Prostate gland (tissue), 2 donors: ENCODE results near the gene STRIP1. TPM values are rescaled to one million over a fixed set of nuclear protein-coding genes. Genes with fewer than 3 reads are reported as not detected.

Source experiments
- DNase-seq: peaks from one replicate; pipeline ENCODE4 v3.0.0-alpha.2; 2019; ENCODE audit warnings: low spot score
- H3K27ac ChIP-seq, 2 donors: fragments of 200-600 bp; sonication (generic); 2 replicates each; pipeline ENCODE4 v1.5.1; 2017 to 2019
- H3K27me3 ChIP-seq: fragments of 200-600 bp; sonication (generic); replicated peaks from 2 replicates; pipeline ENCODE4 v1.5.1; 2019; ENCODE audit not compliant: insufficient read depth
- H3K36me3 ChIP-seq, 2 donors: fragments of 200-600 bp; sonication (generic); 1 replicate in 1 of 2; 2 replicates in 1 of 2; pipeline versions ENCODE4 v1.5.1 to v1.8.1; 2017 to 2019
- H3K4me1 ChIP-seq: fragments of 200-600 bp; sonication (generic); replicated peaks from 2 replicates; pipeline ENCODE4 v1.5.1; 2019
- H3K4me3 ChIP-seq, 2 donors: fragments of 200-600 bp; sonication (generic); 2 replicates each; pipeline ENCODE4 v1.5.1; 2017 to 2019
- H3K9me3 ChIP-seq: fragments of 200-600 bp; sonication (generic); 2 replicates; pipeline ENCODE4 v1.5.1; 2017
- CTCF ChIP-seq, 4 experiments: fragments of 200-600 bp in 2 of 4; fragments of 450-650 bp in 2 of 4; sonication (generic) in 2 of 4; IDR thresholded peaks; 1 replicate in 3 of 4; 2 replicates in 1 of 4; pipeline ENCODE4 v1.5.1; 2016 to 2019; ENCODE audit warnings: antibody characterized with exemption in 4 of 4, mild to moderate bottlenecking in 2 of 4, moderate library complexity in 2 of 4
- POLR2A ChIP-seq: fragments of 450-650 bp; IDR thresholded peaks from one replicate; pipeline ENCODE4 v1.6.1; 2016; ENCODE audit warnings: antibody characterized with exemption, mild to moderate bottlenecking
- POLR2AphosphoS5 ChIP-seq: sonication (generic); formaldehyde crosslinking; IDR thresholded peaks from one replicate; pipeline ENCODE4 v1.6.1; 2017; ENCODE audit warnings: antibody characterized with exemption
- WGBS: methylation state at CpG from one replicate; pipeline ENCODE4 v1.1.5; 2018; 5-methylcytosine and 5-hydroxymethylcytosine counted together
- intact Hi-C: fragments of 100-400 bp; cut with DNase I; formaldehyde crosslinking; loops from one replicate; pipeline ENCODE4 v1.14.2; 2022
- total RNA-seq, 2 donors: library from RNA; depleted of rRNA; stranded (reverse); fragments of >200 nt; gene quantifications; one replicate each; pipeline ENCODE4 v1.1.0, GENCODE V29; 2016

The STRIP1 gene
- total RNA-seq, 2 donors from 2014 or later = 36.8 to 73.2 TPM

- no peak for TF ChIP-seq POLR2A
- no peaks in the 10 kb centered on the region for H3K36me3 ChIP-seq
- intact Hi-C loops = no loop called here
- no peak overlapping the region for H3K4me3 ChIP-seq
- H3K27me3 ChIP-seq = no peaks in the 10 kb centered on the region
- H3K27ac ChIP-seq = no peak overlapping the region
- no peak for DNase-seq
- H3K4me1 ChIP-seq = peaks cover 11% of the 10 kb centered on the region
- no peaks in the 10 kb centered on the region for H3K9me3 ChIP-seq
- WGBS = 91% methylated on average over 2 of the region's 2 CpGs
Observed at GRCh38 chr1:109995536-109995935, 38.9 kb upstream of the STRIP1 start.

- no peak for DNase-seq
- 87% methylated on average over 5 of the region's 5 CpGs for WGBS
- Histone ChIP-seq H3K4me1 (peaks cover 11% of the 10 kb centered on the region), H3K27me3 (no peaks in the 10 kb centered on the region), H3K36me3 (no peaks in the 10 kb centered on the region), H3K4me3 (no peak overlapping the region), H3K9me3 (no peaks in the 10 kb centered on the region), H3K27ac (no peak overlapping the region)
- TF ChIP-seq CTCF (IDR thresholded peaks at IDR 0.05) (no peak), POLR2AphosphoS5 (no peak), POLR2A (no peak)
- intact Hi-C loops = no loop called here
Observed at GRCh38 chr1:109996476-109996875, 37.9 kb upstream of the STRIP1 start.

GRCh38 chr1:109997204-109997866 is 37.1 kb upstream of the STRIP1 start:
- intact Hi-C loops = no loop called here
- Histone ChIP-seq H3K9me3 (no peaks in the 10 kb centered on the region), H3K27ac (no peak overlapping the region), H3K4me1 (peaks cover 11% of the 10 kb centered on the region), H3K27me3 (no peaks in the 10 kb centered on the region), H3K4me3 (no peak overlapping the region), H3K36me3 (no peaks in the 10 kb centered on the region)
- TF ChIP-seq POLR2AphosphoS5 (no peak), POLR2A (no peak), CTCF (IDR thresholded peaks at IDR 0.05) (no peak)
- WGBS = 68% methylated on average over 7 of the region's 7 CpGs
- DNase-seq = no peak

GRCh38 chr1:109997867-109998229 is 36.6 kb upstream of the STRIP1 start:
- intact Hi-C loops = no loop called here
- Histone ChIP-seq H3K4me3 (no peak overlapping the region), H3K27ac (no peak overlapping the region), H3K9me3 (no peaks in the 10 kb centered on the region), H3K4me1 (peaks cover 11% of the 10 kb centered on the region), H3K36me3 (no peaks in the 10 kb centered on the region), H3K27me3 (no peaks in the 10 kb centered on the region)
- no peak for DNase-seq
- TF ChIP-seq POLR2AphosphoS5 = no peak
- no peak for TF ChIP-seq POLR2A
- TF ChIP-seq CTCF (IDR thresholded peaks at IDR 0.05) = no peak

GRCh38 chr1:110002695-110003094 is 31.7 kb upstream of the STRIP1 start:
- H3K27ac ChIP-seq = no peak overlapping the region
- intact Hi-C loops = no loop called here
- no peak overlapping the region for H3K4me3 ChIP-seq
- no peaks in the 10 kb centered on the region for H3K27me3 ChIP-seq
- no peaks in the 10 kb centered on the region for H3K9me3 ChIP-seq
- TF ChIP-seq CTCF (IDR thresholded peaks at IDR 0.05) (no peak), POLR2A (no peak), POLR2AphosphoS5 (no peak)
- no peaks in the 10 kb centered on the region for H3K36me3 ChIP-seq
- no peak for DNase-seq
- H3K4me1 ChIP-seq = peaks cover 8% of the 10 kb centered on the region
- 94% methylated on average over 1 of the region's 1 CpG for WGBS
